GM19025 (cell line): Measurements from ENCODE around the gene OR2A7.
"Not testable (repeated sequence)": the region's sequence is repeated elsewhere in the genome, so short reads cannot be mapped to it uniquely, and the experiment has no call there.

Experiments
- ATAC-seq: cut with Tn5 transposase; IDR thresholded peaks from one replicate; pipeline ENCODE4 v1.9.1; 2021; ENCODE audit warnings: mild to moderate bottlenecking, low read depth, moderate library complexity; ENCODE audit not compliant: unreplicated experiment

The OR2A7 gene

DNA sequence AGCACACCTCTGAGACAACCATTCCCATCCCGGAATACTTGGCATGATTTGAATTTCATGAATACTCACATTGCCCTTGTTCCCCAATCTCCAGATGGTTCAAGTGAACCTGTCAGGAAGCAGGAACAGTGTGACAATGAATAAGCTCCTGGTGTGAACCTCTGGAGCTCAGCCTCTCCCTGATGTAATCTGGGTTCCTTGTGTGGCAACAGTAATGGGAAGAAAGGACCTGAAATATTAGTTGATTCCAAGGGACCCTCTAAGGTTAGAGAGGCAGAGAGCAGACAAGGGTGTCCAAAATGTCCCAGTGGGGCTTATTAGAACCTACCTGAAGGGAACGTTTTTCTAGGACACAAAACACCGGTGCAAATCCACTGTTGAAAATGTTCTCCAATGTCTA, 8.5 kb downstream of the OR2A7 start:
- ATAC-seq, result no peak

DNA sequence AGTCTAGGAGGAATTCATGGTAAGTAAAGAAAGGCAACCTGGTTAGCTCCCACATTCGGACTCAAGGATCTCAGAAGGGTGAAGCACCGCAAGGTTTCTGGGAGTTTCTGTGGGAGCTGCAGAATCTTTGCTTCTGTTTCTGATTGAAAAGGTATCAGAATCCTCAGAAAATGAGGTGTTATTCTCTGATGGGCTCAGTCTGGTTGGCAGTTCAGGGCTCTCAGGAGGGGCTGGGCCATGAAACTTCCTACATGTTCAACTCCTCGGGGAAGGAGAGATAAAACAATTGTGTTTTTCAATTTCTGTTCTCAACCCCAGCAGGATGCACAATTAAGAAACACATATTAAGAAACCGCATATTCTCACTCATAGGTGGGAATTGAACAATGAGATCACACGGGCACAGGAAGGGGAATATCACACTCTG, 9.1 kb downstream of the OR2A7 start:
- ATAC-seq, result no peak

DNA sequence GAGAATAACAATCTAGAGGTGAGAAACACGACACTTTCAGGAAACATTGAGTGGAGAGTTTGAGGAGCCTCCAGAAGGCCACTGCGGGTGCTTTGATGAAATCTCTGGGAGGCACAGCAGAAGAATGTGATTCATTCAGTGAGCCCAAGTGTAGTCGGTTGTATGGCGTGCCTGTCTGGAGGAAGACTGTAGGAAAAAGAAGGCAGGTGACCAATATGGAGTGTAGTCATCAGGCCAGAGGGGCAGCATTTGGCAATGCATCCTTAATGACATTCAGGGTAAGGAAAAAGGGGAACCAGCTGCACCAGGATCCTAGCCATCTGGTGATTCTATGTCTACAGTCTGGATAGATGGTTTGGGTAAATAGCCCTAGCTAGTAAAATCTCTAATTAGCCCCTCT, 12.3 kb downstream of the OR2A7 start:
- ATAC-seq, result not testable (repeated sequence)

DNA sequence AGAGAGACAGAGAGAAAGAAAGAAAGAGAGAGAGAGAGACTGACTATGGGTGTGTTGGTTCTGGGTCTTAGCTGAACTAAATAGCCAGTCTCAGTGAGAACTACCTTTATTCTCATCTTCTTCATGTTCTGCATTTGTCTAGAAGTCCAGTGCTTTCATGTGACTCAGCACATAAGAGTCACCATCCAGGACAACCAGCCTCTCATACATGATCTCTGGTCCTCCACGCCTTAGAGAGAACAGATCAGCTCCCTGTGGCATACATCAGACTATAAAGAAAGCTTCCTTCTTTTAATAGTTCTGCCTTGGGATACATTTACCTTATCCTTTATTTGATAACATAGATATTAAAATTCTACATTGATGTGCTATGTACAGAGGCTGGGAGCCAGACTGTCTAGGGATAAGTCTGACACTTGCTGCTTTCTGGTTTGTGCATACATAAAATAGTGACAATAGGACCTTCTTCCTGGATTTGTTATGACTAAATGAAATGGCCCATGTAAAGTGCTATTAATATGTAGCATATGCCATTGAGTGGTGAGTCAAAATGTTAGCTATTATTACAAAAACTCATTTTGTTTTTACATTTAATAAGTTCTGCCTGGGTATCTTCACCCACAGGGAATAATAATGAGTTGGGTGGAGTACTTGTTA, 16.8 kb downstream of the OR2A7 start:
- not testable (repeated sequence) for ATAC-seq

DNA sequence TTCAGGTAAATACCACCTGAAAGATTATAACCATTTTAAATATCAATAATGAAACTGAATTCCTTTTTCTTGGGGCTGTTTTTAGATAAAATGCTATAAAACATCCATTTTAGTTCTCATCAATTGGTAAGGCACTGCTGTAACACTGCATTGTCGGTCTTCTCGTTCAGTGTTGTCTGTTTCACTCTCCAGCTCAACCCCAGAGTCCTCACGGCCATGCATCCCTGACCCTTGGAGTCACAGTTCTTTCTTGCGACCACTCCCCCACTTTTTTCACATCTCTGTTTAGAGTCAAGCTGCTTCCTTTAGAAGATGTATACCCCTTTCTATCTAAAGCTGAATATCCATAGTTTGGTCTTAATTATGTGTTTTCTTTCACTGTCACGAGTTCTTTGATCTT, 17.6 kb downstream of the OR2A7 start:
- ATAC-seq, result not testable (repeated sequence)

DNA sequence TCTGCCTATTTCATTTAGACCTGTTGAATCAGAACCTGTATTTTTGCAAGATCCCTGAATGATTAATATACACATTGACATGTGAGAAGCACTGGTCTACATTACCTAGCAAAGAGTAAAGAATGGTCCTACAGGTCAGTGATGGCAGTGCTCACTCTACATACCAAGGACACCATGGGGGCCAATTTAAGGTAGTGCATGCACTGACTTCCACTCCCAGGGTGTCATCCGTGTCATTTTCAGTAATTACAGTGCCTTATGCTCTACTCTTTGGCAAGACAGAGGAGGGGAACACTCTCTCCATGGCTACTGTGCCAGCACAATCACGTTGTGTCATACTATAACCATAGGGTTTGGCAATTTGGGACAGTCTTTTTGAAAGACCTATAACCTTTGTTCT, 19.2 kb downstream of the OR2A7 start:
- not testable (repeated sequence) for ATAC-seq

DNA sequence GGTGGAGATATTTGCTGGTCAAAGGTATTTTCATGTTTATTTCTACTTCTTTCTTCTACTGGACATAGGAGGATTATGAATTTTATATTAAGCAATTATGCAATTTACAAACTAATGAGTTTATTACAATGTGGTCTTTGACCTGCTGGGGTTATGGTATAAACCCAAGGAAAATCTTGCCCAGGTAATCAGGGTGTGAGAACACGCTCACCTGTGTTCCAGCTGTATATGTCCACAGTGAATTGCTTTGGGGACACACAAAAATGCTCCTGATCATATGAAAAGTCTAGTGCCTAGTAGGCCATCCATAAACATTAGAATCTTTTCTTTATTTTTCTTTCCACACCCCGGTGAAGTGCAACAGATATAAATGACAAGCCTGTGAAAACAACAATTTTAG, 25.2 kb downstream of the OR2A7 start, which contains the start of gene OR2A42:
Gene OR2A42 (minus strand): TSS at position 241 of the 400 bp plus-strand sequence. CDS start 6,762 bp downstream, outside the sequence.
- not testable (repeated sequence) for ATAC-seq

DNA sequence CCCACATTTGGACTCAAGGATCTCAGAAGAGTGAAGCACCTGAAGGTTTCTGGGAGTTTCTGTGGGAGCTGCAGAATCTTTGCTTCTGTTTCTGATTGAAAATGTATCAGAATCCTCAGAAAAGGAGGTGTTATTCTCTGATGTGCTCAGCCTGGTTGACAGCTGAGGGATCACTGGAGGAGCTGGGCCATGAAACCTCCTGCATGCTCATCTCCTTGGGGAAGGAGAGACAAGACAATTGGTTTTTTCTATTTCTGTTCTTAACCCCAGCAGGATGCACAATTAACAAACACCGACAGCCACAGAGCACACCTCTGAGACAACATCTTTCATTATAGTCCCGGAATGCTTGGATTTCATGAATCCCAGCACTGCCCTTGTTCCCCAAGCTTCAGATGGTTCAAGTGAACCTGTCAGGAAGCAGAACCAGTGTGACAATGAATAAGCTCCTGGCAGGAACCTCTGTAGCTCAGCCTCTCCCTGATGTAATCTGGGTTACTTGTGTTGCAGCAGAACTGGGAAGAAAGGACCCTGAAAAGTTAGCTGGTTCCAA, 26.0 kb downstream of the OR2A7 start:
- ATAC-seq, result not testable (repeated sequence)

DNA sequence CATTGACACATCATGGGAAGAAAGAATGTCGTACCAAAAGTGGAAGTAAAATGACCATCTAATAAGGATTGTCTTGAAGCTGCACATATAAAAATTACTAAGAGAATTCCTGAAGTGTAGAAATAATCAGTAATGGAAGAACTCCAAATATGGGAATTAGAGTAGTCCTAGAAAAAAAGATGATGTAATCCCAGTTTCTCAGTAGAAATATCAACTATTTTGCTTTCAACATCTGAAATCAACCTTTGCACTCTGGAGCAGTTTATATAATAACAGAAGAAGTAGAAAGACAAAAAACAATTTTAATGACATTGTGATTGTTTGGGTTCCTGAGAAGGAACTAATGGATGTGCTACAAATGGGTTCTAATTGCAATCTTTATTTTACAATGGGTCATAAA, 31.6 kb downstream of the OR2A7 start:
- not testable (repeated sequence) for ATAC-seq

DNA sequence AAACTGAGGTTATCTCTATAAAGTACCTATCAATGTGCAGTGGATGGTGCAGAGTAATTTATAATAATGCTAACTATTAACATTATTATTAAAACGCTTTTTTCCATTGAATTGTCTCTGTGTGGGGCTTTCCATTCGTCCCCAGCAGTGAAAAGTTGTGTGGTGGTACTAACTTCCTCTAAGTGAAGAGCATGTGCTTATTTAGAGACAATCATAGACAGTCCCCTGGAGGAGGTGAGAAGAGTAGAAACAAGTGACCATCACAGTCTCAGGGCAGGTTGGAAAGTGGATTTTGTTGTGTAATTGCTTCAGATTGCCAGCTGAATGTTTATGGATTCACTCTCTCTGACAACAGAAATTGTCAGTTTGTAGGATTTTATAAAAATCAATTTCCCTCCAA, 33.6 kb downstream of the OR2A7 start:
- ATAC-seq, result not testable (repeated sequence)

DNA sequence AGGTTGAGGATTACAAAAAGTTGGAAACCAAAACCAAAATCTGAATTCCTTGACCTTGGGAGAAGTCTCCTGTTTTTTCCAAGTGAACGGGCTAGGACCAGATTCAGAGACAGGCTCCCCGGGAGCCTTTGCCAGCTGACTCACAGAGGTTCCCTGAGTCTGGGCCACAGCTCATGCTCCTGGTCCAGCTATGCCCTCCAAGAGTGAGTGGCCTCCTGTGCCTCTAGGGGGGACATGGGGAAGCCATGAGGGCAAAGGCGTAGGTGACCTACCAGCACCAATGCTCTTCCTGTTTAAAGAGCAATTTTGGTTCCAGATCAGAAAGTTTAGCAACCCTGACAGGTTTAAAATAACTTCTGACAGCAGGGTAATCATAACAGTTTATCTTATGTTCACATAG, 35.8 kb downstream of the OR2A7 start:
- ATAC-seq, result not testable (repeated sequence)

DNA sequence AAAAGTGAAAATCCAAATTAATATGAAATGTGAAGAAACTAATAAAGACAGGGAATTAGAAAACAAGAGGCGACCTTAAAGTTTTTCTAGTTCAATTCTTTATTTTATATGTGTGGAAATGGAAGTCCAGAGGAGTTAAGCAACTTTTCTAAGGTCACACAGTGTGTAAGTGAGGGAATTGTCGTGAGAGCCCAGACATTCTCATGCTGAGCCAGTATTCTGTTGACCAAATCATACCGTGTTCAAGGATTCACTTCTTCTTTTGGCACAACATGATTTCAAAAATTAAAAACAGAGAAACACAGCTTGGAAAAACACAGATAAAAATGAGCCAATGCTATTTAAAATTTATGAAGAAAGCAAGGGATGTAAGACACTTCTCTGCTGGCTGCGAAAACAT, 37.7 kb downstream of the OR2A7 start:
- ATAC-seq, result not testable (repeated sequence)

DNA sequence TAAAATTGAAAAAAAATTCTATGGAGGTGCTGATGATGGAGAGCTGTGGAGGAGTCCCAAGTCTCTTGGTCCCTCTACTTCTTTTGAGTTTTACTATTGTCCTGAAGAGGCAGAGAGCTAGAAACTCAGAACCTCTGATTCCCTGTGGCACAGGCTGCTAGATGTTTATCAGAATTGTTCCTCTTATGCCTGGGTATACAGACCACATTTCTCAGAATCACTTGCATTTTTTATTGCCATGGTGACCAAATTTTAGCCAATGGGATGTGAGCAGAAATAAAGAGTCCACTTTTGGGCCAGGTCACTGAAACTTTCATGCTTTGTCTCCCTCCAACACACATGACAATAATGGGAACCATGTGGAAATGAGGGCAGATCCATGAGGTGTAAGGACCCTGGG, 40.9 kb downstream of the OR2A7 start:
- ATAC-seq, result not testable (repeated sequence)

DNA sequence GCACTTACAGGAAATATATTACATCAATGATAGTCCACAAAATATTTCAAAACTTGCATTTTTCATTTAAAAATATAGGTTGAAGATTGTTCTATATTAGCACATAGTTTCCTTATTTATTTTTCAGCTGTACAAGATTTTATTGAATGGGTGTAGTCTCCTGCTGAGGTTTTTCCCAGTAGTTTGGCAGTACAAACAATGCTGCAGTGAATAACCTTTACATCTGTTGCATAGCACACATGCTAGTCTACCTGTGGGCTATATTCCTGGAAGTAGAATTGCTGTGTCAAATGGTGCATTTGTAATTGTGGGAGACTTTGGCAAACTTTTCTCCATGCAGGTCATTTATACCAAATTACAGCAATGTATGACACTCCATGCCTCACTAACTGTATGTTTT, 44.1 kb downstream of the OR2A7 start:
- not testable (repeated sequence) for ATAC-seq

DNA sequence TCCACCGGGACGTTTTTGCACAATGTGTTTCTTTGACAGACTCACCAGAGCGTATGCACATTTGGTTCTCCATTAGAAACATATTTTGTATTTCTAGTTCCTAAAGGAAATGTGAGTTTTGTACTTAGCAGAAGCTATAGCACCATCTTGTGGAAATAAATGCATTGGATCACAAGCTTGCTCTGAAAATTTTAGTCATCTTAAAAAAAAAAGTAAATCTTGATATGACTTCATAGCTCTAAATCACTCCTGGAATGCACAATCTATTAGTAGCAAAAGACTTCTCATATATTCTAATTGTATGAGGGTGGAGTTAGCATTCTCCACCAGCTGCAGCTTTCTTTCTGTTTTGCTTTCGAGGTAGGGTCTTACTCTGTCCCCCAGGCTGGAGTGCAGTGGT, 45.4 kb downstream of the OR2A7 start:
- ATAC-seq, result not testable (repeated sequence)

DNA sequence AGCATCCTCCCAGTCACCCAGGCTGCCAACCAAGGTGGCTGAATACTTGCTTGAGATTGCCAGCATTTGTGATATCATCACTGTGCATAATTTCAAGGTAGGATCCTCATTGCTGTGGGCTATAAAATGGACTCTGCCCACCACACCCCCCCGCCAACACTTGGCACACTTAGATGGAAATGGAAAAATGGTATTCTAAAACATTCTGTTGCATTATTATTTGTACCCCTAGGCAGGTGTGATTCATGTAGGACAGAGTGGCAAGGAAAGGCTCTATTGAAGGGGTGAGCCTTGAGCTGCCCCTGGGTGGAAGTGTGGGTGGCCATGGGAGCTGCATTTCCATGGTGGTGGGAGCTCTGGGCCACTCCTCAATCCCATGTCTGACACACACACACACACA, 46.0 kb downstream of the OR2A7 start:
- not testable (repeated sequence) for ATAC-seq

DNA sequence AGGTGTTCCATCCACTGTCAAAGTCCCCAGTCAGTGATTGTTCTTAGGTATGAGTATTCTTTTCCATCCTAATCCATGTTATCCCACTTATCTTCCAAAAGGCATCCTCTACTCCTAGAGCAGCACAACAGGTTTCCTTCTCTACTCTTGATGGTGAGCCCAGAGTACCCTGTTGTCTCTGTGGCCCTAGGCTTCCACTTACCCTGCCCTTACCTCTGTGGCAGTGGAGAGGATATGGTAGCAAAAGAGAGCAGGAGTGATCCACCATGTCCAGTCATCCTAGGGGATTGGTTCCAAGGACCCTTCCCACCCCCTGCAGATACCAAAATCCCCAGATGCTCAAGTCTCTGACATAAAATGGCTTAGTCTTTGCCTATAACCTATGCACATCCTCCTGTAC, 47.4 kb downstream of the OR2A7 start:
- ATAC-seq, result not testable (repeated sequence)
